ENCODE data around the gene DOK5. TPM values are rescaled to one million over a fixed set of nuclear protein-coding genes. Genes with fewer than 3 reads are reported as not detected.
"Not testable (repeated sequence)": the region's sequence is repeated elsewhere in the genome, so short reads cannot be mapped to it uniquely, and the experiment has no call there.

DOK5 gene
- total RNA-seq, 1 donor from 2014 or later: not detected

GRCh38 chr20:54434196-54434595, 41.2 kb upstream of the DOK5 start:
- Histone ChIP-seq H3K27ac (no peak overlapping the region), H3K4me3 (no peak overlapping the region), H3K4me1 (no peaks in the 10 kb centered on the region), H3K9me3 (no peaks in the 10 kb centered on the region), H3K36me3 (no peaks in the 10 kb centered on the region), H3K27me3 (no peaks in the 10 kb centered on the region)
- intact Hi-C loops (cut with DNase I): no loop called here
- TF ChIP-seq CTCF (IDR thresholded peaks at IDR 0.05): no peak
- DNase-seq (ENCODE audit: low spot score in 2 of 2): no peak

- H3K27me3 ChIP-seq: no peaks in the 10 kb centered on the region
- DNase-seq (ENCODE audit: low spot score in 2 of 2): no peak
- H3K9me3 ChIP-seq: no peaks in the 10 kb centered on the region
- H3K4me3 ChIP-seq: no peak overlapping the region
- H3K36me3 ChIP-seq: no peaks in the 10 kb centered on the region
- TF ChIP-seq CTCF (IDR thresholded peaks at IDR 0.05): no peak
- no peak overlapping the region for H3K27ac ChIP-seq
- H3K4me1 ChIP-seq: no peaks in the 10 kb centered on the region
- intact Hi-C loops (cut with DNase I): no loop called here
These were observed 40.4 kb upstream of the DOK5 start for GRCh38 chr20:54435015-54435414.

- H3K9me3 ChIP-seq; DNase-seq (ENCODE audit: low spot score in 2 of 2); H3K4me1 ChIP-seq; H3K27ac ChIP-seq; intact Hi-C loops (cut with DNase I); H3K27me3 ChIP-seq; H3K4me3 ChIP-seq; H3K36me3 ChIP-seq: not testable (repeated sequence)
These were observed 39.0 kb upstream of the DOK5 start for GRCh38 chr20:54436410-54436809.

- no peaks in the 10 kb centered on the region for H3K4me1 ChIP-seq
- intact Hi-C loops (cut with DNase I): no loop called here
- no peaks in the 10 kb centered on the region for H3K27me3 ChIP-seq
- H3K4me3 ChIP-seq: no peak overlapping the region
- no peak for DNase-seq (ENCODE audit: low spot score in 2 of 2)
- H3K36me3 ChIP-seq: no peaks in the 10 kb centered on the region
- TF ChIP-seq CTCF (IDR thresholded peaks at IDR 0.05): no peak
- H3K27ac ChIP-seq: no peak overlapping the region
- no peaks in the 10 kb centered on the region for H3K9me3 ChIP-seq
These were observed 37.2 kb upstream of the DOK5 start for GRCh38 chr20:54438166-54438565.

GRCh38 chr20:54450207-54450606, 25.2 kb upstream of the DOK5 start:
- Histone ChIP-seq H3K27ac (no peak overlapping the region), H3K36me3 (no peaks in the 10 kb centered on the region), H3K27me3 (no peaks in the 10 kb centered on the region), H3K4me1 (no peaks in the 10 kb centered on the region), H3K9me3 (no peaks in the 10 kb centered on the region), H3K4me3 (no peak overlapping the region)
- DNase-seq (ENCODE audit: low spot score in 2 of 2): no peak
- intact Hi-C loops (cut with DNase I): no loop called here
- TF ChIP-seq CTCF (IDR thresholded peaks at IDR 0.05): no peak

GRCh38 chr20:54451171-54451570, 24.2 kb upstream of the DOK5 start:
- no peaks in the 10 kb centered on the region for H3K9me3 ChIP-seq
- H3K27me3 ChIP-seq: no peaks in the 10 kb centered on the region
- H3K4me1 ChIP-seq: no peaks in the 10 kb centered on the region
- no peak overlapping the region for H3K27ac ChIP-seq
- intact Hi-C loops (cut with DNase I): no loop called here
- H3K36me3 ChIP-seq: no peaks in the 10 kb centered on the region
- DNase-seq (ENCODE audit: low spot score in 2 of 2): no peak
- no peak for TF ChIP-seq CTCF (IDR thresholded peaks at IDR 0.05)
- H3K4me3 ChIP-seq: no peak overlapping the region
